Adrenal gland (tissue), 12 donors: ENCODE data around the gene KLC1. TPM values are rescaled to one million over a fixed set of nuclear protein-coding genes. Genes with fewer than 3 reads are reported as not detected.
A peak's percentile ranks its signal among the peaks of the same experiment; 100 is the strongest.

Experiments used
- DNase-seq, 7 donors: peaks; one replicate each; pipeline ENCODE4 v3.0.0-alpha.2; 2019 to 2020
- H3K27ac ChIP-seq, 5 donors: fragments of 200-600 bp; sonication (generic) in 4 of 5; 1 replicate in 3 of 5; 2 replicates in 2 of 5; pipeline versions ENCODE4 v1.5.1 to v1.8.0; 2016 to 2020; ENCODE audit warnings: mild to moderate bottlenecking in 1 of 5
- H3K27me3 ChIP-seq: fragments of 200-600 bp; 2 replicates; pipeline ENCODE4 v1.8.0; 2021
- H3K36me3 ChIP-seq, 2 donors: fragments of 200-600 bp; replicated peaks in 1 of 2; 1 replicate in 1 of 2; 2 replicates in 1 of 2; pipeline versions ENCODE4 v1.5.1 to v1.8.0; 2018 to 2022
- H3K4me1 ChIP-seq, 2 donors: fragments of 200-600 bp; replicated peaks in 1 of 2; 1 replicate in 1 of 2; 2 replicates in 1 of 2; pipeline versions ENCODE4 v1.5.1 to v1.8.0; 2018 to 2021
- H3K4me3 ChIP-seq, 4 donors: fragments of 200-600 bp; sonication (generic) in 3 of 4; one replicate each; pipeline ENCODE4 v1.5.1; 2016 to 2018
- H3K9me3 ChIP-seq, 3 donors: fragments of 200-600 bp; sonication (generic) in 1 of 3; replicated peaks in 1 of 3; 1 replicate in 2 of 3; 2 replicates in 1 of 3; pipeline versions ENCODE4 v1.5.1 to v1.8.0; 2016 to 2021
- POLR2A ChIP-seq, 2 donors: fragments of 450-650 bp; IDR thresholded peaks; one replicate each; pipeline ENCODE4 v1.6.1; 2017; ENCODE audit warnings: antibody characterized with exemption in 2 of 2, mild to moderate bottlenecking in 2 of 2, moderate library complexity in 1 of 2
- WGBS, 4 donors: extraction: QIAGEN DNeasy Blood & Tissue Kit in 2 of 4; methylation state at CpG; one replicate each; pipeline versions ENCODE4 v1.1.5 to v1.1.7; 2013 to 2017; 5-methylcytosine and 5-hydroxymethylcytosine counted together
- intact Hi-C, 2 donors: fragments of 100-400 bp; cut with DNase I; formaldehyde crosslinking; loops; one replicate each; pipeline versions ENCODE4 v1.14.1 to v1.15.0; 2022 to 2023
- polyA plus RNA-seq, 3 donors: library from polyadenylated mRNA; stranded (reverse); fragments of 200-250 nt in 2 of 3; fragments of 350-450 nt in 1 of 3; fragmentation: Illumina TruSeq in 1 of 3; extraction: RNeasy Lipid Tissue Mini Kit (QIAGEN cat#74804) in 1 of 3; gene quantifications; one replicate each; pipeline ENCODE4 v1.2.3, GENCODE V29; 2013 to 2014
- total RNA-seq, 9 donors: library from RNA; depleted of rRNA in 4 of 9; stranded (reverse); fragments of >200 nt in 4 of 9; fragments of 120-200 nt in 1 of 9; fragmentation: NEBNext Ultra II Directional in 1 of 9; extraction: Animal tissue kit (Norgen Biotek cat#: 25700) in 1 of 9; gene quantifications; one replicate each; pipeline versions ENCODE4 v1.1.0 to v1.2.4, GENCODE V29; 2013 to 2023
- TF ChIP-seq, protein P1 (sequence below), 6 experiments: fragments of 450-650 bp in 4 of 6; fragments of 200-600 bp in 2 of 6; sonication (generic) in 1 of 6; IDR thresholded peaks; 1 replicate in 5 of 6; 2 replicates in 1 of 6; pipeline versions ENCODE4 v1.5.1 to v1.8.0; 2016 to 2021; ENCODE audit warnings: antibody characterized with exemption in 6 of 6, mild to moderate bottlenecking in 2 of 6, moderate library complexity in 1 of 6
- donor health status: healthy with polysubstance abuse.
- donor health status: Bipolar disorder and iron deficiency.
- donor health status: DM: yes; HTN: yes; CAD: no.
- donor health status: DM: no; HTN: no; CAD: no.
- donor health status: DM: no; HTN: no; CAD: no.
- donor health status: DM: yes; HTN: yes; CAD: no.

Gene KLC1
- total and polyA plus RNA-seq, 12 donors: 70.7 to 248 (median 125) TPM

DNA sequence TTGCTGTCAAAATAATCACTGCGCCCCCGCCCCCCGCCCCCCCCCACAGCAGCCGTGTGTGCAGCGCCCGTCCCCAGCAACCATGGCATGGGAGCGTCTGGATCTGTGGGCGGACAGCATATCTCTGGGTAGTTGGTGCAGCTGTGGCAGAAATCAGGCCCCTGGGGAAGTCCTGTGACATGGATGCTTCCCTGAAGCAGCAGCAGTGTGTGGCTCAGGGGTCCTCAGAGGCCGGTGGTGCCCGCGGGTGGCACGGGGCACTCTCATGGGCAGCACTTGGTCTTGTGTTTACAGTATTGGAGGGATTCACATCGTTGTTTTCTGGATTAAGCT lies 67.0 kb downstream of the KLC1 start:
- Histone ChIP-seq H3K4me3 (no peak overlapping the region), H3K36me3 (peaks cover 0 to 46% of the 10 kb centered on the region in 2 donors), H3K27ac (peak overlapping the region in 2 of 5 donors; percentile 30 to 57), H3K9me3 (no peaks in the 10 kb centered on the region), H3K4me1 (peaks cover 14 to 33% of the 10 kb centered on the region in 2 donors), H3K27me3 (no peaks in the 10 kb centered on the region)
- peak in 2 of 7 donors; percentile 12 to 64 for DNase-seq
- TF ChIP-seq, protein P1, sequence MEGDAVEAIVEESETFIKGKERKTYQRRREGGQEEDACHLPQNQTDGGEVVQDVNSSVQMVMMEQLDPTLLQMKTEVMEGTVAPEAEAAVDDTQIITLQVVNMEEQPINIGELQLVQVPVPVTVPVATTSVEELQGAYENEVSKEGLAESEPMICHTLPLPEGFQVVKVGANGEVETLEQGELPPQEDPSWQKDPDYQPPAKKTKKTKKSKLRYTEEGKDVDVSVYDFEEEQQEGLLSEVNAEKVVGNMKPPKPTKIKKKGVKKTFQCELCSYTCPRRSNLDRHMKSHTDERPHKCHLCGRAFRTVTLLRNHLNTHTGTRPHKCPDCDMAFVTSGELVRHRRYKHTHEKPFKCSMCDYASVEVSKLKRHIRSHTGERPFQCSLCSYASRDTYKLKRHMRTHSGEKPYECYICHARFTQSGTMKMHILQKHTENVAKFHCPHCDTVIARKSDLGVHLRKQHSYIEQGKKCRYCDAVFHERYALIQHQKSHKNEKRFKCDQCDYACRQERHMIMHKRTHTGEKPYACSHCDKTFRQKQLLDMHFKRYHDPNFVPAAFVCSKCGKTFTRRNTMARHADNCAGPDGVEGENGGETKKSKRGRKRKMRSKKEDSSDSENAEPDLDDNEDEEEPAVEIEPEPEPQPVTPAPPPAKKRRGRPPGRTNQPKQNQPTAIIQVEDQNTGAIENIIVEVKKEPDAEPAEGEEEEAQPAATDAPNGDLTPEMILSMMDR (IDR thresholded peaks at IDR 0.05): no peak
- no peak for TF ChIP-seq POLR2A (IDR thresholded peaks at IDR 0.05)
- WGBS, 4 donors: 40 to 76% (median 73%) methylated on average over 1 to 13 of the region's 13 CpGs
- intact Hi-C loops: no loop called here

DNA sequence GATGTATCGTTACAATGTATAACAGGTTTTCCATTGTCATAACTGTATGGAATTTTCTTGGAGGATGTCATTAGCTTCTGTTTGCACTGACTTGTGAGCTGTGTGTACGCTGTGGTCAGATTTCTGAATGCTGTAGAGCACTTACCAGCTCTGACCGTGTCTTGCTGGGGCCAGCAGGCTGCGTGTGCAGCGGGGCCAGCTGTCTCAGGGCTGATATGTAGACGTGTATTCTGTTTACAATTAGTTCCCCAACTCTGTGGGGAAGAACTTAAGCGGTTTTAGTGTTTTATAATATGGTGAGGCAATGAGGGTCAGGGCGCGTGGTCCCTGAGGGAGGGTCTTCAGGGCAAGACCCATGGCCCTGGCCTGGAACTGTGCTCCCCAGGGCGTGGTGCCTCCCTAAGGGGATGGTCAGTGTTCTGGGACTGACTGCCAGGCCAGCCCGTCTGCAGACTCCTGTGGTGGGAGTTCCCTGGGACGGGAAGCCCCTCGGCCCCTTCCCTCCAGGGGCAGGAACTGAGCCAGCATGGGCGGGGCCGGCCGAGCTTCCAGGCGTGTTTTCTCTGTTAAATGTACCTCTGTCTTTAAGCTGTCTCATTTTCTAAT lies 67.6 kb downstream of the KLC1 start:
- Histone ChIP-seq H3K27ac (peak overlapping the region in 2 of 5 donors; percentile 30 to 57), H3K4me3 (no peak overlapping the region), H3K27me3 (no peaks in the 10 kb centered on the region), H3K9me3 (no peaks in the 10 kb centered on the region), H3K36me3 (peaks cover 0 to 46% of the 10 kb centered on the region in 2 donors), H3K4me1 (peaks cover 14 to 38% of the 10 kb centered on the region in 2 donors)
- peak in 2 of 7 donors; percentile 34 to 65 for DNase-seq
- intact Hi-C loops: no loop called here
- TF ChIP-seq, protein P1 (IDR thresholded peaks at IDR 0.05): no peak
- no peak for TF ChIP-seq POLR2A (IDR thresholded peaks at IDR 0.05)
- WGBS, 4 donors: 50 to 61% (median 56%) methylated on average over 11 to 17 of the region's 17 CpGs

DNA sequence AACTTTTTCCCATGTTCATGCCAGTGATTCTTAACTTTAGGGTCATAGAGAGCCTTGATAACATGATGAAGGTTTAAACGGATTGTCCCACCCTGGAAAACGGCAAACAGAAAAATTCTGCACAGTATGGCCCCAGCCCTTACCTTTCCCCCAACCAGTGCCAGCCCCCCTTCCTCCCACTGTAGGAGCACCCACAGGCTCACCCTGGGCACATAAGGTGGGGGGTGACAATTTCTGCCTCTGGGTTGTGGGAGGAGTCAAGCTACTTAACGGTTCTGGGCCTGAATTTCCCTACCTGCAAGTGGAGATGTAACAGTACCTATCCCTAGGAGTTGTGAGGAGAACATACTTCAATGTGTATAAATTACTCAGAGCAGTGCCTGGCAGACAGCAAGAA lies 68.2 kb downstream of the KLC1 start:
- no peaks in the 10 kb centered on the region for H3K27me3 ChIP-seq
- H3K4me1 ChIP-seq: peaks cover 14 to 38% of the 10 kb centered on the region in 2 donors
- intact Hi-C loops: no loop called here
- H3K27ac ChIP-seq: peak overlapping the region in 2 of 5 donors; percentile 40 to 57
- H3K36me3 ChIP-seq: peaks cover 0 to 49% of the 10 kb centered on the region in 2 donors
- no peaks in the 10 kb centered on the region for H3K9me3 ChIP-seq
- TF ChIP-seq, protein P1 (IDR thresholded peaks at IDR 0.05): no peak
- no peak for TF ChIP-seq POLR2A (IDR thresholded peaks at IDR 0.05)
- DNase-seq: peak in 1 of 7 donors; percentile 9
- H3K4me3 ChIP-seq: no peak overlapping the region
- 36 to 55% (median 48%) methylated on average over 3 of the region's 3 CpGs for WGBS, 4 donors

DNA sequence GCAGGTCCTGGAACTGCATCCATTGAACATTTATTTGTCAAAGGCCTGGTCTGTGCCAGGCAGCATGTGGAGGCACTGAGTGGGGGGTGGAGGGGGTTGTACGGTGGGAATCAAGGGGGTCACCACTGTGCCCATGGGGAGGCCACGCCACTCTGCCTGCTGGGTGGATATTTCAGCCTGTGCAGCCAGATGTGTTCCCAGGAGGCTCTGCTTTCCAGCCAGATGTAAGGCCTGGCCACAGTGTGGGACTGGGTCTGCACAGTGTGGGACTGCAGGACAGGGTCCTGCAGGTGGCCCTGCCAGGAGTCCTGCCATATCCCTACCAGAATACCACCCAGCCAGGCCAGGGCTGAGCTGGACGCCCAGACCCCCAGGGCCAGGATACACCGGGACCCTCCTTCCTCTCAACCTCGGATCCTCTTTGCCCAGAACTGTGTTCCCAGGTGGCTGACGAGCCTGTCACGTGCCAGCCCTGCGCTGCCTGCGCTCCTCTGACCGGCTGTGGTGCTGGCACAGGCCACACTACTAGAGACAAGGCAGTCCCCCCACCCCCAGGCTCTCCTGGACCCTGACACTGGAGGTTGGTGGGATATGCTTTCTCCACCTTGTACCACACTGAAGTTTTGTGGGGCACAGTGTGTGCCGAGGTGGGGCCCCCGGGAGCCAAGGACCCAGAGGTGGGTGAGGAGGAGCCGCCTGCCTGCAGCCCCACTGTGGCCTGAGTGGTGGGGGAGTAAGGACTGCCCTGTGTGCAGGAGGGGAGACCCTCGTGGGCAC lies 68.8 kb downstream of the KLC1 start:
- no peak for DNase-seq
- H3K9me3 ChIP-seq: no peaks in the 10 kb centered on the region
- TF ChIP-seq, protein P1 (IDR thresholded peaks at IDR 0.05): no peak
- no peak for TF ChIP-seq POLR2A (IDR thresholded peaks at IDR 0.05)
- H3K36me3 ChIP-seq: peaks cover 0 to 50% of the 10 kb centered on the region in 2 donors
- no peaks in the 10 kb centered on the region for H3K27me3 ChIP-seq
- H3K27ac ChIP-seq: peak overlapping the region in 2 of 5 donors; percentile 40 to 57
- peaks cover 14 to 38% of the 10 kb centered on the region in 2 donors for H3K4me1 ChIP-seq
- 69 to 88% (median 85%) methylated on average over 4 to 14 of the region's 14 CpGs; no CpG with 5 or more reads in 1 of the 4 donors for WGBS, 4 donors
- H3K4me3 ChIP-seq: no peak overlapping the region
- intact Hi-C loops: no loop called here
